Natural killer cell (primary cell): ENCODE results near the gene PEX10. TPM values are rescaled to one million over a fixed set of nuclear protein-coding genes. Genes with fewer than 3 reads are reported as not detected.

Experiments used
- ATAC-seq, 3 donors: fragments of 150-1000 bp in 2 of 3; fragments of 200-7000 bp in 1 of 3; cut with Tn5 transposase; 1 replicate in 1 of 3; 2 replicates in 2 of 3; pipeline ENCODE4 v1.10.0; 2021; ENCODE audit warnings: mild to moderate bottlenecking in 2 of 3, moderate library complexity in 2 of 3
- DNase-seq, 2 donors: peaks; one replicate each; pipeline versions ENCODE4 v3.0.0 to v3.0.0-alpha.2; 2013 to 2021; ENCODE audit warnings: mixed read lengths in 1 of 2
- H3K27ac ChIP-seq: one replicate; pipeline ENCODE4 v1.5.1; 2013; ENCODE audit warnings: mild to moderate bottlenecking, low read length
- H3K27me3 ChIP-seq: one replicate; pipeline ENCODE4 v1.6.1; 2013; ENCODE audit warnings: low read length; ENCODE audit not compliant: control insufficient read depth, insufficient read depth
- H3K36me3 ChIP-seq: one replicate; pipeline ENCODE4 v1.6.1; 2013; ENCODE audit warnings: low read length; ENCODE audit not compliant: control insufficient read depth, insufficient read depth
- H3K4me1 ChIP-seq: one replicate; pipeline ENCODE4 v1.6.1; 2013; ENCODE audit warnings: low read length; ENCODE audit not compliant: control insufficient read depth, insufficient read depth
- H3K4me3 ChIP-seq: one replicate; pipeline ENCODE4 v1.5.1; 2013; ENCODE audit warnings: low read length
- H3K9me3 ChIP-seq: one replicate; pipeline ENCODE4 v1.6.1; 2013; ENCODE audit warnings: low read length; ENCODE audit not compliant: control insufficient read depth, insufficient read depth
- H3K27ac Mint-ChIP-seq, 2 donors: one replicate each; pipeline ENCODE4 v1.8.0; 2022; ENCODE audit warnings: mild to moderate bottlenecking in 2 of 2, mixed read lengths in 2 of 2, moderate library complexity in 1 of 2
- H3K27me3 Mint-ChIP-seq, 2 donors: one replicate each; pipeline ENCODE4 v1.8.0; 2022; ENCODE audit warnings: low read depth in 2 of 2, mixed read lengths in 2 of 2
- H3K36me3 Mint-ChIP-seq: one replicate; pipeline ENCODE4 v1.8.0; 2022; ENCODE audit warnings: mixed read lengths
- H3K4me1 Mint-ChIP-seq, 2 donors: one replicate each; pipeline ENCODE4 v1.8.0; 2022; ENCODE audit warnings: mixed read lengths in 2 of 2
- H3K4me3 Mint-ChIP-seq: one replicate; pipeline ENCODE4 v1.8.0; 2022; ENCODE audit warnings: mild to moderate bottlenecking, moderate library complexity, mixed read lengths
- H3K9me3 Mint-ChIP-seq, 2 donors: one replicate each; pipeline ENCODE4 v1.8.0; 2022; ENCODE audit warnings: mixed read lengths in 2 of 2
- CTCF ChIP-seq: fragments of 200-600 bp; IDR thresholded peaks from one replicate; pipeline ENCODE4 v1.8.0; 2022; ENCODE audit warnings: antibody characterized with exemption
- WGBS: methylation state at CpG from one replicate; pipeline ENCODE4 v1.1.7; 2013; ENCODE audit warnings: missing lambda C conversion rate; ENCODE audit not compliant: insufficient coverage; 5-methylcytosine and 5-hydroxymethylcytosine counted together
- intact Hi-C: fragments of 100-400 bp; cut with micrococcal nuclease; formaldehyde crosslinking; loops from one replicate; pipeline ENCODE4 v1.14.2; 2022
- total RNA-seq, 4 donors: library from RNA; stranded (reverse); fragments of 120-200 nt in 1 of 4; gene quantifications; one replicate each; pipeline versions ENCODE4 v1.2.3 to v1.2.4, GENCODE V29; 2013 to 2022

PEX10 gene
- total RNA-seq, 3 donors from 2014 or later (not counting 1 experiment from before 2014, with no cell fraction given) = 8.1 to 11.1 (median 9.8) TPM

GRCh38 chr1:2437617-2438016, 25.3 kb upstream of the PEX10 start:
- Histone ChIP-seq H3K27ac (no peak overlapping the region), H3K4me1 (no peaks in the 10 kb centered on the region), H3K27me3 (no peaks in the 10 kb centered on the region), H3K9me3 (no peaks in the 10 kb centered on the region), H3K36me3 (no peaks in the 10 kb centered on the region), H3K4me3 (no peak overlapping the region)
- Mint-ChIP-seq H3K36me3 (no peaks in the 10 kb centered on the region), H3K4me3 (no peak overlapping the region), H3K9me3 (no peaks in the 10 kb centered on the region), H3K27ac (peak overlapping the region in 1 of 2 donors; percentile 39), H3K4me1 (peaks cover 0 to 13% of the 10 kb centered on the region in 2 donors), H3K27me3 (no peaks in the 10 kb centered on the region)
- WGBS = 89% methylated on average over 15 of the region's 15 CpGs
- intact Hi-C loops = no loop called here
- no peak for TF ChIP-seq CTCF
- DNase-seq (no peak), ATAC-seq (no peak)

- WGBS = 91% methylated on average over 7 of the region's 7 CpGs
Observed at GRCh38 chr1:2436876-2437275, 24.5 kb upstream of the PEX10 start.

GRCh38 chr1:2435746-2436355, 23.5 kb upstream of the PEX10 start:
- 89% methylated on average over 2 of the region's 2 CpGs for WGBS
- DNase-seq = no peak
- intact Hi-C loops = no loop called here
- ATAC-seq = no peak
- Histone ChIP-seq H3K36me3 (no peaks in the 10 kb centered on the region), H3K4me3 (no peak overlapping the region), H3K27ac (no peak overlapping the region), H3K9me3 (no peaks in the 10 kb centered on the region), H3K27me3 (no peaks in the 10 kb centered on the region), H3K4me1 (no peaks in the 10 kb centered on the region)
- H3K36me3 Mint-ChIP-seq = no peaks in the 10 kb centered on the region
- H3K27ac Mint-ChIP-seq = no peak overlapping the region
- H3K4me1 Mint-ChIP-seq = peaks cover 0 to 13% of the 10 kb centered on the region in 2 donors
- H3K9me3 Mint-ChIP-seq = no peaks in the 10 kb centered on the region
- no peak for TF ChIP-seq CTCF
- H3K27me3 Mint-ChIP-seq = no peaks in the 10 kb centered on the region
- H3K4me3 Mint-ChIP-seq = no peak overlapping the region

More at GRCh38 chr1:2436876-2437275, 24.5 kb upstream of the PEX10 start:
- DNase-seq = no peak
- TF ChIP-seq CTCF = no peak
- Mint-ChIP-seq H3K27me3 (no peaks in the 10 kb centered on the region), H3K4me3 (no peak overlapping the region), H3K4me1 (peaks cover 0 to 13% of the 10 kb centered on the region in 2 donors), H3K27ac (no peak overlapping the region), H3K9me3 (no peaks in the 10 kb centered on the region), H3K36me3 (no peaks in the 10 kb centered on the region)
- no peak overlapping the region for H3K27ac ChIP-seq
- H3K9me3 ChIP-seq = no peaks in the 10 kb centered on the region
- H3K4me1 ChIP-seq = no peaks in the 10 kb centered on the region
- ATAC-seq = no peak
- H3K36me3 ChIP-seq = no peaks in the 10 kb centered on the region
- no peak overlapping the region for H3K4me3 ChIP-seq
- H3K27me3 ChIP-seq = no peaks in the 10 kb centered on the region
- intact Hi-C loops = no loop called here

- Histone ChIP-seq H3K4me1 (peaks cover 2% of the 10 kb centered on the region), H3K4me3 (no peak overlapping the region), H3K36me3 (no peaks in the 10 kb centered on the region), H3K9me3 (peaks cover 1% of the 10 kb centered on the region), H3K27ac (no peak overlapping the region), H3K27me3 (no peaks in the 10 kb centered on the region)
- TF ChIP-seq CTCF = no peak
- H3K27me3 Mint-ChIP-seq = no peaks in the 10 kb centered on the region
- H3K4me3 Mint-ChIP-seq = no peak overlapping the region
- H3K4me1 Mint-ChIP-seq = peaks cover 0 to 19% of the 10 kb centered on the region in 2 donors
- no peak overlapping the region for H3K27ac Mint-ChIP-seq
- no peak for ATAC-seq
- no peak for DNase-seq
- no peaks in the 10 kb centered on the region for H3K9me3 Mint-ChIP-seq
- no peaks in the 10 kb centered on the region for H3K36me3 Mint-ChIP-seq
- intact Hi-C loops = no loop called here
- 80% methylated on average over 9 of the region's 9 CpGs for WGBS
Observed at GRCh38 chr1:2435091-2435490, 22.7 kb upstream of the PEX10 start.
